Suprapubic skin (tissue), 4 donors: ENCODE results near the gene UFSP2. TPM values are rescaled to one million over a fixed set of nuclear protein-coding genes. Genes with fewer than 3 reads are reported as not detected.

ENCODE experiments used
- DNase-seq, 2 donors: peaks; one replicate each; pipeline ENCODE4 v3.0.0-alpha.2; 2019; ENCODE audit warnings: low spot score in 2 of 2
- H3K27ac ChIP-seq: fragments of 200-600 bp; sonication (generic); one replicate; pipeline ENCODE4 v1.5.1; 2019
- H3K27me3 ChIP-seq: fragments of 200-600 bp; sonication (generic); one replicate; pipeline ENCODE4 v1.5.1; 2019
- H3K36me3 ChIP-seq: fragments of 200-600 bp; sonication (generic); one replicate; pipeline ENCODE4 v1.5.1; 2019
- H3K4me1 ChIP-seq: fragments of 200-600 bp; sonication (generic); one replicate; pipeline ENCODE4 v1.5.1; 2019
- H3K4me3 ChIP-seq: fragments of 200-600 bp; sonication (generic); one replicate; pipeline ENCODE4 v1.5.1; 2019; ENCODE audit warnings: mild to moderate bottlenecking
- H3K9me3 ChIP-seq: fragments of 200-600 bp; sonication (generic); one replicate; pipeline ENCODE4 v1.5.1; 2019
- EP300 ChIP-seq: sonication (generic); formaldehyde crosslinking; IDR thresholded peaks from one replicate; pipeline ENCODE4 v1.6.1; 2017; ENCODE audit warnings: antibody characterized with exemption
- POLR2A ChIP-seq, 2 donors: fragments of 450-650 bp; IDR thresholded peaks; one replicate each; pipeline ENCODE4 v1.6.1; 2017; ENCODE audit warnings: antibody characterized with exemption in 2 of 2, mild to moderate bottlenecking in 2 of 2, moderate library complexity in 2 of 2
- POLR2AphosphoS5 ChIP-seq, 3 donors: sonication (generic); formaldehyde crosslinking; IDR thresholded peaks; one replicate each; pipeline ENCODE4 v1.6.1; 2017; ENCODE audit warnings: antibody characterized with exemption in 3 of 3
- WGBS: methylation state at CpG from one replicate; pipeline ENCODE4 v1.1.5; 2018; 5-methylcytosine and 5-hydroxymethylcytosine counted together
- total RNA-seq, 4 donors: library from RNA; depleted of rRNA; stranded (reverse); fragments of >200 nt; gene quantifications; one replicate each; pipeline ENCODE4 v1.1.0, GENCODE V29; 2016
- TF ChIP-seq, protein P1 (sequence below), 2 donors: fragments of 200-600 bp in 1 of 2; fragments of 450-650 bp in 1 of 2; sonication (generic) in 1 of 2; IDR thresholded peaks; one replicate each; pipeline ENCODE4 v1.5.1; 2016 to 2019; ENCODE audit warnings: antibody characterized with exemption in 2 of 2, mild to moderate bottlenecking in 1 of 2, moderate library complexity in 1 of 2

UFSP2 gene
- total RNA-seq, 4 donors from 2014 or later, result 20.6 to 35.7 (median 28.7) TPM

DNA sequence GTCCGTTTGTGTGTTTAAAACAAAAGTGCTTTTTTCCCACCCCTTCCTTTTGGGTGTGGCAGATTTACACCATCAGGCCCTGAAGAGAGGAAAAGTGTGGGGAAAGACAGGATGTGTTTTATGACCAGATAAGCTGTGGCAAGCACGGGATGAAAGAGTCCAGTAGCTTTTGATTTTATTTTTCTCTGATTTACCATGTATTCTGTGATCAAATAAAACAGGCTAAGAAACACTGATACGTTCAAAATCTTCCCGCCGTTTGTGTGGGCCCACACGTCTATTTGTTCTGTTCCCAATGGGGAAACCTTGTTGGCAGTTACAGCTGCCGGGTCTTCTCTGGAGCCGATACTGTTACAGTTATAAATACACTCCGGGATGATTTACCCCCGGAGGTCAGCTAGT, 40.8 kb downstream of the UFSP2 start:
- Histone ChIP-seq H3K4me1 (peaks cover 16% of the 10 kb centered on the region), H3K27me3 (no peaks in the 10 kb centered on the region), H3K9me3 (no peaks in the 10 kb centered on the region), H3K36me3 (no peaks in the 10 kb centered on the region), H3K27ac (no peak overlapping the region), H3K4me3 (no peak overlapping the region)
- TF ChIP-seq, protein P1, sequence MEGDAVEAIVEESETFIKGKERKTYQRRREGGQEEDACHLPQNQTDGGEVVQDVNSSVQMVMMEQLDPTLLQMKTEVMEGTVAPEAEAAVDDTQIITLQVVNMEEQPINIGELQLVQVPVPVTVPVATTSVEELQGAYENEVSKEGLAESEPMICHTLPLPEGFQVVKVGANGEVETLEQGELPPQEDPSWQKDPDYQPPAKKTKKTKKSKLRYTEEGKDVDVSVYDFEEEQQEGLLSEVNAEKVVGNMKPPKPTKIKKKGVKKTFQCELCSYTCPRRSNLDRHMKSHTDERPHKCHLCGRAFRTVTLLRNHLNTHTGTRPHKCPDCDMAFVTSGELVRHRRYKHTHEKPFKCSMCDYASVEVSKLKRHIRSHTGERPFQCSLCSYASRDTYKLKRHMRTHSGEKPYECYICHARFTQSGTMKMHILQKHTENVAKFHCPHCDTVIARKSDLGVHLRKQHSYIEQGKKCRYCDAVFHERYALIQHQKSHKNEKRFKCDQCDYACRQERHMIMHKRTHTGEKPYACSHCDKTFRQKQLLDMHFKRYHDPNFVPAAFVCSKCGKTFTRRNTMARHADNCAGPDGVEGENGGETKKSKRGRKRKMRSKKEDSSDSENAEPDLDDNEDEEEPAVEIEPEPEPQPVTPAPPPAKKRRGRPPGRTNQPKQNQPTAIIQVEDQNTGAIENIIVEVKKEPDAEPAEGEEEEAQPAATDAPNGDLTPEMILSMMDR (IDR thresholded peaks at IDR 0.05), result no peak
- TF ChIP-seq POLR2AphosphoS5 (IDR thresholded peaks at IDR 0.05), result no peak
- TF ChIP-seq POLR2A (IDR thresholded peaks at IDR 0.05), result no peak
- TF ChIP-seq EP300, result no peak
- no peak for DNase-seq
- WGBS, result 27% methylated on average over 10 of the region's 10 CpGs

DNA sequence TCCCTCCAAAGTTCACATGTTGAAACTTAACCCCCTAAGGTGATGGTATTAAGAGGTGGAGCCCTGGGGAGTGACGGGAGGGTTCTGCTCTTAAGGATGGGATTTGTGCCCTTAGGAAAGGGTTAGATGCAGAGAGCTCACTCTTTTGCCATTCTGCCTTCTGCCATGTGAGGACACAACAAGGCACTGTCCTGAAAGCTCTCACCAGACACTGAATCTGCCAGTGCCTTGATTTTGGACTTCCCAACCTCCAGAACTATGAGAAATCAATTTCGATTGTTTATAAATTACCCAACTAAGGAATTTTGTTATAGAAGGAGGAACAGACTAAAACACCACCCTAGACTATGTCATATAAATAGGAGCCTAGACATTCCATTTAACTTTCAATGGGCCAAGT, 41.7 kb downstream of the UFSP2 start:
- Histone ChIP-seq H3K9me3 (no peaks in the 10 kb centered on the region), H3K4me1 (peaks cover 16% of the 10 kb centered on the region), H3K4me3 (no peak overlapping the region), H3K27me3 (no peaks in the 10 kb centered on the region), H3K27ac (peak overlapping the region; percentile 54), H3K36me3 (no peaks in the 10 kb centered on the region)
- DNase-seq, result no peak
- TF ChIP-seq POLR2AphosphoS5 (IDR thresholded peaks at IDR 0.05) (no peak), POLR2A (IDR thresholded peaks at IDR 0.05) (no peak), EP300 (no peak)
- TF ChIP-seq, protein P1 (IDR thresholded peaks at IDR 0.05), result no peak
- 62% methylated on average over 2 of the region's 2 CpGs for WGBS

DNA sequence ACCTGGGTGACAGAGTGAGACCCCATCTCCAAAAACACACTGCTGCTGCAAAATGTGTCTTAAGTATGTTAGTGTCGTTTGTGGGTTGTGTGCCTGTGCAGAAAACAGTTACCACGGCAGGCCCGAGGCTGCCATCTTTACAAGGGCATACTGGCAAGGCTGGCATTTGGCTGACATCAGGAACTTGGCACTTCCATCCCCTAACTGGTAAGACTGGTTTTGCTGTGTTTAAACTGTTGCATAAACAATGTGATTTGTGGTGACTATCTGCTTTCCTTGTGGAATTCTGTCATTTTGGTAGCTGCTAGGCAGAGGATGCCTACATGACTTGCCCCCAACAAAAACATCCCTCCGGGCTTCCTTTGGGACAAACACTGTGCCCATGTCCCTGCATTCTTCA, 42.3 kb downstream of the UFSP2 start:
- no peaks in the 10 kb centered on the region for H3K27me3 ChIP-seq
- H3K4me1 ChIP-seq, result peaks cover 16% of the 10 kb centered on the region
- H3K9me3 ChIP-seq, result no peaks in the 10 kb centered on the region
- H3K27ac ChIP-seq, result peak overlapping the region; percentile 54
- H3K4me3 ChIP-seq, result no peak overlapping the region
- H3K36me3 ChIP-seq, result no peaks in the 10 kb centered on the region
- 31% methylated on average over 4 of the region's 4 CpGs for WGBS
- TF ChIP-seq POLR2AphosphoS5 (IDR thresholded peaks at IDR 0.05) (peak in 2 of 3 donors; percentile 42 to 71), EP300 (no peak)
- no peak for DNase-seq

DNA sequence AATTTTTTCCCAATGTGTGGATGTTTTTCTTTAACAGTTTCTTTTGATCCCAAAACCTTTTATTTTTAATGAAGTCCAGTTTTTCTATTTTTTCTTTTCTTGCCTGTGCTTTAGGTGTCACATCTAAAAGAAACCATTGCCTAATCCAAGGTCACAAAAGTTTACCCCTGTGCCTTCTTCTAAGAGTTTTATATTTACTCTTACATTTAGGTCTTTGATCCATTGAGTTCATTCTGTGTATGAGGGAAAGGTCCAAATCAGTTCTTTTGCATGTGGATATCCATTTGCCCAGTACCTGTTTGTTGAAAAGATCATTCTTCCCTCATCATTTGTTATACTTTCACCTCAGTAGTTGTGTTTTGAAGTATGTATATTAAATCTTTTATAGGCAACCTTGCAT, 43.0 kb downstream of the UFSP2 start:
- no peak overlapping the region for H3K4me3 ChIP-seq
- DNase-seq, result no peak
- no peaks in the 10 kb centered on the region for H3K36me3 ChIP-seq
- no peaks in the 10 kb centered on the region for H3K27me3 ChIP-seq
- H3K9me3 ChIP-seq, result no peaks in the 10 kb centered on the region
- H3K27ac ChIP-seq, result no peak overlapping the region
- TF ChIP-seq, protein P1 (IDR thresholded peaks at IDR 0.05), result no peak
- TF ChIP-seq POLR2AphosphoS5 (IDR thresholded peaks at IDR 0.05), result no peak
- peaks cover 16% of the 10 kb centered on the region for H3K4me1 ChIP-seq

DNA sequence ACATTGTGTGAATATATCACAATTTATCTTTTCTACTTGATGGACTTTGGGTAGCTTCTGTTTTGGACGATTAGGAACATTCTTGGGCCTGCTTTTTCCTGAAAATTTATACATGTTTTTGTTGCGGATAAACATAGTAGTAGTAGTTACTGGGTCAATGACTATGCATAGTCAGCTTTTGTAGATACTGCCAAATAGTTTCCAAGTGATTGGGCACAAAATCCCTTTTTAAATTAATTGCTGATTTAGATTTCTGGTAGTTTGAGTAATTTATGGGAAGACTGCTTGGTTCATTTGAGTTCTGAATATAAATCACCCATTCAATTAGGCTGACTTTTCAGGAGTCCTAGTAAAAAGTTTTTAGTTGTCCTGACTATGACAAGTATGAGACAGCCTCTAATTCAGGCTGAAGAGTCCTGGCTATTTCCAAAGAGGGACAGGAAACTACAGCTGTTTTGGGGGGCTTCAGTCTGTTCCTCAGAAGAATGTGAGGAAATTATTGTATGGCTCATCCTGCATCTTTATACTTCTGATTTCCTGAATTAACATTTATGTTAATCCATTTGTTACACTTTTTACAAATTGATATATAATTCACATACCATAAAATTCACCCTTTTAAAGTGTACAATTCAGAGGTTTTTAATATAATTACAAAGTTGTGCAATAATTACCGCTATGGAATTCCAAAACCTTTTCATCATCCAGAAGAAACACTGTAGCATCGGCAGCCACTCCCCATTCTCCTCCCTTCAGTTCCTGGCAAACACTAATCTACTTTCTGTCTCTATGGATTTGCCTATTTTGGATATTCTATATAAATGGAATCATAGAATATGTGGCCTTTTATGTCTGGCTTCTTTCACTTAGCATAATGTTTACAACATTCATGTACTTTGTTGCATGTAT, 44.2 kb downstream of the UFSP2 start:
- no peak for TF ChIP-seq POLR2AphosphoS5 (IDR thresholded peaks at IDR 0.05)
- no peak for TF ChIP-seq POLR2A (IDR thresholded peaks at IDR 0.05)
- TF ChIP-seq, protein P1 (IDR thresholded peaks at IDR 0.05), result no peak
- no peak for TF ChIP-seq EP300
- 36% methylated on average over 4 of the region's 4 CpGs for WGBS
- DNase-seq, result no peak
- H3K4me1 ChIP-seq, result peaks cover 16% of the 10 kb centered on the region
- H3K27ac ChIP-seq, result no peak overlapping the region
- no peak overlapping the region for H3K4me3 ChIP-seq
- H3K27me3 ChIP-seq, result no peaks in the 10 kb centered on the region
- no peaks in the 10 kb centered on the region for H3K36me3 ChIP-seq
- no peaks in the 10 kb centered on the region for H3K9me3 ChIP-seq
